ENCODE measurements around the gene DNAAF8.

Gene DNAAF8

DNA sequence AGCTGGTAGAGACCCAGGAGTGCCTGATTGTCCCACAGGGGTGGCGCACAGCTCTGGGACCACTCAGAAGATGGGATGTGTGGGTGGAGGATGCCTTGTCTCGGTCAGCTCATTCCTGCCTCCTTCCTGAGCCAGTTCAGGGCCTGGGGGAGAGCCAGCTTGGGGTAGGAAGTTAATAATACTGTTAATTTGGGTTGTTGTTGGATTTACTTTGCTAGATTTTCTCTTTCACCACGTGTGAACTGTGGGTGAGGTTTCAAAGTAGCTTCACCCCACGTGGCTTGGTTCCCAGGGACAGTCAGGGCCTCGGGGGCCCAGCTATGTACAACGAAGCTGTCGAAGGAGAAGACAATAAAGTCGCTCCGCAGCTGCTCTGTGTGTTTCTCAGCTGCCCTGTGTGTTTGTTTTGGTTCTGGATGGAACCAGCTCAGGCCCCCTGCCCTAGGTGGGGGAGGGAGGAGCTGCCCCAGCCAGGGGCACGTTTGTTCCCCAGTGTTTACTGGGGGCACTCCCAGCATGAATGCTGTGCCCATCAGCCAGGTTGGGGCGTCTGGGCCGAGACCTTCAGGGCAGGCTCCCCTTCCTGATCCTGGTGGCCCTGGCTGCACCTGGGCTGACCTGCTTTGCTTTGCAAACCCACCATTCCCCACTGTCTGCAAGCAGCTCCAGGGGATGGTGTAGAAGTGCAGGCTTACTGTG, 38.7 kb upstream of the DNAAF8 start:
- DNase-seq, result no peak

DNA sequence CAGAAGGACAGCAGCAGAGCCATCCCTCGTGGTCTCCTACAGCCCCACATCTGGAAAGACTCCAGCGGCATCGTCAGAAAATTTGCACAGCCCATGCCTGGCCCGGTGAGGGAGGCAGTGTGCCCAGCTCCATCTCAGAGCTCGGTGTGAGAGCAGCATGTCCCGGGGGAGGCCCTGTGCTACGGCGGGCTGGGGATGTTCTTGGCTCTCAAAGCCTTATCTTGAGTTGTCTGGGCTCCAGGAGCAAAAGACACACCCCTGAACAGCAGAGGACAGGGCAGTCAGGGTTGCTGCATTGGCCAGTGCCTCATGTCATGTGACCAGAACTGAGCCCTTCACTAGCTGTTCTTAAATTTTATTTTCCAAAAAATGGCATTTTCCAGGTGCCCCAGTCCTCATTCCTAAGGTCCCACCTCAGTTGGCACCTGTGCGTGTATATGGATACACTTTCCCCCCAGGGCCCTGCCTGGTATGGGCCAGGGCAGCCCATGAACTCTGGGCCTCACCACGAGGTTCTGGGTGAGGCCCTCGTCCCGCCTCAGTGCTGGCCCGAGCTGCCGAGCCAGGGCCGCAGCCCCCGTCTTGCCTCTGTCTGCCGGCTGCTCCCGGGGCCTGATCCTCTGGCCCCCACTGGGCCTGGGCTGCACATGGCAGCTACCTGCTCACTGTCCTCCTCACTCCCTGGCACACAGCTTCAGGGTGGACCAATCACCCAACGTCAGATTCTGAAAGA, 38.0 kb upstream of the DNAAF8 start:
- DNase-seq, result no peak

DNA sequence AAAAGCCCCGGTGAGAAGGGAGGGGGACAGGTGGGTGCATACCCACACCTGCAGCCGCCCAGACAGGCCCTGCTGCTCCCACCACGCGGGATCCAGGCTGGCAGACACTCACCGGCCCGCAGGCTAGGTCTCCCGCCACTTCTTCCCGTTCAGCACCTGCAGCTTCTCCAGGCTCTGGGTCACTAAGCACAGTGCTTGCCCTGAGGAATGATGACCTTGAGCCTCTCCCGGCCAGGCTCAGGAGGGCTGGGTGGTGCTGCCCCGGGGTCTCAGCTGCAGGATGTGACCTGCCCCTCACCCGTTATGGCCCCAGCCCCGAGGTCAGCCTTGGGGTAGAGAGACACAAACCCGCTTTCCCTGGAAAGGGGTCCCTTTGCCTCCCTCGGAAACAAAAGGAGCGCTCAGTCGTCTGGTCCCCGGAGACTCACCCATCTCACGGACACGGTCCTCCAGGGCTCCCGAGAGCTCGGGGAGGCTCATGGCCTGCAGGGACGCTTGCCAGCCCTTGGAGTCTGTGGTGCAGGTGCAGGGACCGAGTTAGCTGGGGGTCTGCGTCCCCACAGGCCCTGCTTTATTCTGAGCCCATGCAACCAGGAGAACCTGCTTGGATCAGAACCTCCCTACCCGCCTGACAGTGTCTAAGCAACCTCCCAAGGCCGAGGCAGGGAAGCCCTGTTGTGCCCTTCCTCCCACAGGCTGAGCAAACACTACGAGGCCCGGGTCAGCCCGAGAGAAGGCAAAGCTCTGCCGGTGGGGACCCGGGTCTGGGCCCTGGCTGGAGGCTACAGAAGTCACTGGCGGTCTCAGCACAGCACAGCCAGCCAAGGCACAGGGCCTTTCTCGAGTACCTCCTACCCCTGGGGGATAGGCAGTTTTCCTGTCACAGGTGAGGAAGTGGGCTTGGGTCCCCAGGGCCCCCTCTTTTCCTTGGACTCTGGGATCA, 37.2 kb upstream of the DNAAF8 start:
- no peak for DNase-seq

DNA sequence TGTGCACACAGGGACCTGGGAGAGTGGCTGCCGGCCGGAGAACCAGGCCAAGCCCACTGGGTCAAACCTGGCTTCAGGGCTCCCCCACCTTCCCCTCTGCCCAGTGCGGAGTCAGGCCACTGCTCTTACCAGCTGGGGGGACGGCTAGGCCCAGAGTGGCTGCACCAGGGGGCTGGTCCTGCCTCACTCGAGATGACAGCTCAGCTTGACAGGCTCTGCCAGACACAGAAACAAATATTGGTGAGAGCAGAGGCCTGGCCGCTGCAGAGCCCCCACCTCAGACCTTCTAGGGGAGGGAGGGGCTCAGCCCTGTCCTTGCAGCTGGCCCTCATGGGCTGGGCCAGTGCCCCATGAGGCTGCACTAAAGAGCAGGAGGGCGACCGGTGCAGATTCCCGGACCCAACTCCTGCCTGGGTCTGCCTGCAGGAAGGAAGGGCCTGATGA, 36.5 kb upstream of the DNAAF8 start:
- DNase-seq, result no peak

DNA sequence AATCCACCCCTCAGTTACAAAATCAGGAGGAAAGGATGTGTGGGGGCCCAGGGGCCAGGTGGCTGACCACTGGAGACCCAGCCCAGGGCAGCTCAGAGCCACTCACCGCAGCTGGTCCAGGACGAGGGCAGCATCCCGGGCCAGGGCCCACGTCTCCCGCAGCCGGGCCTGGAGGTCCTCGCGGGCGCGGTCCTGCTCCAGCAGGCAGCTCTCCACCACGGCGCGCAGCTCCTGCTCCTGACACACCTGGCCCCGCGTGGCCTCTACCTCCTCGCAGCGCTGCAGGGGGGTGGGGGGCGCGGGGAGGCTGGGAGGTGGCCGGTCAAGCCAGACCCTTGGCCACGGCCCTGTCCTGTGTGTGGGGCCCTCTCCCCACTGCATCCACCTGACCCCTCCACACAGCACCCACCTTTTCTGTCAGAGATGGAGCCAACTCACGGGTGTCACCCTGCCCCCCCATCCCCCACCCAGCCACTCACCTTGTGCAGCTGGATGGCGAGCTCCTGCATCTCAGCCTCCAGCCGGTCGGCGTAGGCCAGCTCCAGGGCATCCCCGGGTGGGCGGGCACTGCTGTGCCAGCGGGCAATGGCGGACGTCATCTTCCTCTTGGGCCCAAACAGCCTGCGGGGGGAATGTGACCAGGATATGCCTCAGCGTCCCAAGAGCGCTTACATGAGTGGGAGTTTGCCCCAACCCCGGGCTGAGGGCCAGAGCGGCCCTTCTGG, 35.9 kb upstream of the DNAAF8 start:
- no peak for DNase-seq

DNA sequence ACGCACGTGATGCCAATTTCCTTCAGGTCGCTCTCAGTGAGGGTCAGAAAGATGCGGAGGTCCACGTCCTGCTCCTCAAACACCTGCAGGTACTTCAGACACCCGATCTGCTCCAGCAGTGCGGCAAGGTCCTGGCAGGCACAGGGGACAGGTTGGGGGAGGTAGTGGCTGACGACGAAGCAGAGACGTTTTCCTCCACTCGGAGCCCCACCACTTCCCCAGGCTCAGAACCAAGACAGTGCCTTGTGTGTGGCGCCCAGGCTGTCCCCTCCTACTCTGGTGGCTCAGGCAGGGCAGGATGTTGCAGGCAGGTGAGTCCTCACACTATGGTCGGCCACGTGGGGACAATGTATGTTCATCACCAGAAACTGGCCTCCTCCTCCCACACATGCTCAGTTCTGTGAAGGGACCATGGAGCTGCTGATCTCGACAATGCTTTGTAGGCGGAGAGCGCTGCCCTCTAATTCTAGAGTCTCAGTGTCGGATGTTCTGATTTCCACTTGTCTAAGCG, 35.2 kb upstream of the DNAAF8 start:
- DNase-seq, result no peak

- no peak for DNase-seq
These were observed 33.8 kb upstream of the DNAAF8 start for GRCh38 chr16:4700380-4700996.

- no peak for DNase-seq
These were observed 33.2 kb upstream of the DNAAF8 start for GRCh38 chr16:4700997-4701743.

DNA sequence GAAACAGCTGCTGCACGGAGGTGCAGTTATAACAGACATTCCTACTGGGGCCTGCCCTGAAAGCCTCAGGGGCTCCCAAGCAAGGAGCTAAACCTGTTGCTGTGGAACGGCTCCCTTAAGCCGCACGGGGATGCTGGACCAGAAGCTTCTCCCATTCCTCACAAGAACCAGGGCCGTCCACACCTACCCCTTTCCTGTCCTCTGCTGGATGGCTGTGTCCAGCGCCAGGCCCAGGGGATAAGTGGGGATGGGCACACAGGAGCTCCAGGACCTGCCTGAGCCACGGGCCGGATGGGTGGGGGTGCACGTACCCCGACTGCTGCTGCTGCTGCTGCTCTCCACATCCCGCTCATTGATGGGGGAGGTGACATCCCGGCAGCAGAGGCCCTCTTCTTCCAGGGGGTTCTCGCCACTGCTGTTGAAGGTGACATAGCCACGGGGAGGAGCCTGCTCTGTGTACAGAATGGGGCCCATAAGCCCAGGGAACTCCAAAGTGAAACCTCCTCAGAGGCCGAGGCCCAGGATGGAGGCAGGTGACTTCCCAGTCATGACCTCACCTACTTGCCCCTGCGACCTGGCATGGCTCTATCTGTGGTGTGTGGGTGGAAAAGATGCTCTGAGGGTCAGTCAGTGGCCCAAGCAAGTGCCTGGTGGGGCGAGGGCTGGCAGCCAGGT, 32.4 kb upstream of the DNAAF8 start:
- DNase-seq, result no peak

DNA sequence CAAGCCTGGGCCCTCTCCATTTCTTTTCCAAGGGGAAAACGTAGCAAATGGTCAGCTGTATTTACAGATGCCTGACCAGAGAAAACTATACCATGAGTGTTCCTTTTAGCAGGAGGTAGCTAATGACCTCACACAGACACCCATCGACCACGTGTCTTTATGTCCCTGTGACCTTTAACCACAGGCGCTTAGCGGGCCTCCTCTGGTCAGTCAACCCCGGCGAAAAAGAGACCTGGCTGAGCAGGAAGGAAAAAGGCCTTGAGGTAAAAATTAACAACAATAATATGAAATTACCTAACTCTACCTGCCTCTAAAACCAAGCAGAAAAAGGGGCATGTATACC, 31.9 kb upstream of the DNAAF8 start:
- no peak for DNase-seq

DNA sequence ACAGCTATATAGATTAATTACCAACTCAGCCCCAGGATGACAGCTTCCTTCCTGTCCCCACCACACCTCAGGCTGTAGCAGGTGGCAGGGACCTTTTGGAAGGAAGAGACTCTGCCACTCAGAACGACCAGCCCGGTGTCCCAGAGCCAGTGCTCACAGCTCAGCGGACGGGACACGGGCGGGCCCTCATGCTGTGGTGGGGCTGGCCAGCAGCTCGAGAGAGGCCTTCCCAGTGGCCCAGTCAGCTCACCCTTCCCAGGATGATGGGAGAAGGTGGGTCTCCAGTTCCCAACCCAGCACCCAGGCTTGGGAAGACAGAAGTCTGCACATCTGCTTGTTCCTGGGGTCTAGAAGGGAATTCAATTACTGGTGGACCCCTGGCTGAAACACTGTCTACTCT, 30.4 kb upstream of the DNAAF8 start:
- DNase-seq, result no peak

- no peak for DNase-seq
These were observed 29.8 kb upstream of the DNAAF8 start for GRCh38 chr16:4704491-4704890.

DNA sequence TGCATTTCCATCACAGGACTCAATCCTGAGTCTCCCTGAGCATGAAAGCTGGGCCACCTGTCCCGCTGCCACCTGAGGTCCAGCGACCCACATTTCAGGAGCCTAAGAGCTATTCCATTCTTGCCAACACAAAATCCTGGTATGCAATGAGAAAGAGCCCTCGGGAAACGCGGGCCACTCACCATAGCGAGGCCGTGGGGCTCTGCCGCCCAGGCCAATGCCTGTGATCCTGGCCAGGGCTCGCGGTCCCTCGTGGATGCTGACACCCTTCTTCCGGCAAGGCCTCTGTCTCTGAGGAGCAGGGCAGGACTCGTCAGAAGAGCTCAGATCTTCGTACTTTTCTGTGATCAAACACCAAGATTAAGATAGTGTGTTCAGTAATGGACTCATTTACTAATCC, 29.4 kb upstream of the DNAAF8 start:
- DNase-seq, result no peak

DNA sequence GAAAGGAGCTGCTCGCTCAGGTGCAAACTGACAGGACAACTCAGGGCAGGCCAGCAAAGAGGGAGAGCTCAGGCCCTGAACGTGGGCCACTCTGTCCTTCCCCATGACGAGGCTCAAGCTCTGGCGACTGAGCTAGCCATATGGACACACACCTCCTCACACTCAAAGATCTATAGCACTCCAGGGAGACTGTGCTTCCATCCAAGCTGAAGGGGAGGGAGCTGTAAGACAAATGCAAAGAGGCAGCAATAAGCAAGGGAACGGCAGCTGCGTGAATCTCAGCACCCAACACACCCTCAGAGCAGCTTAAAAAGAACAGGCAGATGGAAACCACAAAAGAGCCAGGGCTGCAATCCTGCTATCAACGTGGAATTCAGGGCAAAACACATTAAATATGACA, 27.5 kb upstream of the DNAAF8 start:
- DNase-seq, result no peak

DNA sequence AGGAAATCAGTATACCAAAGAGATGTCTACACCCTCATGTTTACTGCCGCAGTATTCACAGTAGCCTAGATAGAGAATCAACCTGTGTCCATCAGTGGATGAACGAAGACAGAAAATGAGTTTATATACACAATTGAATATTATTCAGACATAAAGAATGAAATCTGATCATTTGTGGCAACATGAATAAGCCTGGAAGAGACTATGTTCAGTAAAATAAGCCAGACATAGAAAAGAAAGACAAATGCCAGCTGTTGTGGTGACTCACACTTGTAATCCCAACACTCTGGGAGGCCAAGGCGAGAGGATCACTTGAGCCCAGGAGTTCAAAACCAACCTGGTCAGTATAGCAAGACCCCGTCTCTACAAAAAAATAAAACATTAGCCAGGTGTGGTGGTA, 24.9 kb upstream of the DNAAF8 start:
- no peak for DNase-seq

DNA sequence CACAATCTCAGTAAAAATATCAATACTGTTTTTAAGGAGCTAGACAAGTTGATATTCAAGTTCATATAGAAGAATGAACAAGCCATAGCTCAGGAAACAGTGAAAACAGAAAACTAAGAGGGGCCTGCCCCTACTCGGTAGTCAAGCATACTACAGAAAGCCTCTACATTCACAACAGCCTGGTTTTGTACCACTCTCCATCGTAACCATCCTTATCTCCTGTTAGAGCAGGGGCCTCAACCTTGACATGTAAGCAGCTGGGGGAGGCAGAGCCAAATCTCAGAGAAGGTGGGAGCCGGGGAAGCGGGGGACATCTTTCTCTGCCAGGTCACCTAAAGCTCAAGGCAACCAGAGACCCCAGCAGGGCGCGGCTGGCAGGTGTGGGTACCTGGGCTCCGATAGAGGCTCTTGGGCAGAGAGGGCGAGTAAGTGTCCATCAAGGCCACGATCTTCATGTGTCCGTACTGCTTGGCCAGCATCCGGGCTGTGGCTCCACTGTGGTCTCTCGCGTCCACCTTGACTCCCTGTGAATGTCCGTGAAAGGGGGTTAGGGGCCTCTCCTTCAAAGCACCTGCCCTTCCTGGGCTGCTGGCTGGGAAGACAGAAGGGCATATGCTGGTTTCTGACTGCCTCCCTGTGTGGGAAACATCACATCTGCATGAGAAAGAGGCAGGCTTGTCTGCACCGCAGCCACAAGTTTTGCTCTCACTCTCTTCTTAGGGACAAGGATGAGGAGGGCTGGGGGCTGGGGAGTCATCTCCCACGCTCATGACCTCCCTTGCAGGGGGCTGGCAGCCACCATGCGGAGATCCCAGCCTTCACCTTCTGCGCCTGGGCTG, 20.5 kb upstream of the DNAAF8 start:
- no peak for DNase-seq

DNA sequence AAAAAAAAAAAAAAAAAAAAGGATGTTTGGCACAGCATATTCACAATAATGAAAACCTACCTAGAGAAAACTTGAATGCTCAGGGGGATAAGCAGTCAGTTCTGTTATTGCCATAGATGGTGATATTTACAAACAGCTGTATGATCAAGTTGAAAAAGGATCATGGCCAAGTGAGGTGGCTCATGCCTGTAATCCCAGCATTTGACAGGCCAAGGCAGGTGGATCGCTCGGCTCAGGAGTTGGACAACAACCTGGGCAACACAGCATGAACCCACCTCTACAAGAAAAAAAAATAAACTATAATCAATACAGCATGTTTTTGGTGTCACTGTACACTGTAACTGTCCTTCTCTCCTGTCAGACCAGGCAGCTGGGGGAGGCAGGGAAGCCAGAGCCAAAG, 19.3 kb upstream of the DNAAF8 start:
- no peak for DNase-seq

GRCh38 chr16:4718466-4718865, 15.9 kb upstream of the DNAAF8 start:
- DNase-seq, result no peak

- no peak for DNase-seq
These were observed 11.1 kb upstream of the DNAAF8 start for GRCh38 chr16:4723071-4723767.
